HUES64 (cell line): ENCODE data around the gene MECP2.
A peak's percentile ranks its signal among the peaks of the same experiment; 100 is the strongest.
"Not testable (repeated sequence)": the region's sequence is repeated elsewhere in the genome, so short reads cannot be mapped to it uniquely, and the experiment has no call there.

ENCODE experiments used
- H3K27ac ChIP-seq: 2 replicates; pipeline ENCODE4 v1.7.0; 2013; ENCODE audit warnings: low read depth, low read length, inconsistent platforms
- H3K27me3 ChIP-seq: 2 replicates; pipeline ENCODE4 v1.6.1; 2013; ENCODE audit warnings: mild to moderate bottlenecking, low read length; ENCODE audit not compliant: insufficient read depth
- H3K36me3 ChIP-seq: 2 replicates; pipeline ENCODE4 v1.6.1; 2013; ENCODE audit warnings: mild to moderate bottlenecking, low read length; ENCODE audit not compliant: insufficient read depth
- H3K4me1 ChIP-seq: 2 replicates; pipeline ENCODE4 v1.6.1; 2013; ENCODE audit warnings: mild to moderate bottlenecking, low read length, moderate library complexity; ENCODE audit not compliant: insufficient read depth
- H3K4me3 ChIP-seq: 2 replicates; pipeline ENCODE4 v1.5.1; 2013; ENCODE audit warnings: mild to moderate bottlenecking, low read length, moderate library complexity
- H3K9ac ChIP-seq: 2 replicates; pipeline ENCODE4 v1.6.1; 2013; ENCODE audit warnings: mild to moderate bottlenecking, low read depth, low read length
- H3K9me3 ChIP-seq: 2 replicates; pipeline ENCODE4 v1.6.1; 2013; ENCODE audit warnings: low read depth, low read length; ENCODE audit not compliant: insufficient read depth
- WGBS: fragments of 150-250, 120-280 bp; methylation state at CpG from one replicate; pipeline ENCODE4 v1.1.7; 2013; ENCODE audit warnings: missing lambda C conversion rate; 5-methylcytosine and 5-hydroxymethylcytosine counted together

Gene MECP2

DNA sequence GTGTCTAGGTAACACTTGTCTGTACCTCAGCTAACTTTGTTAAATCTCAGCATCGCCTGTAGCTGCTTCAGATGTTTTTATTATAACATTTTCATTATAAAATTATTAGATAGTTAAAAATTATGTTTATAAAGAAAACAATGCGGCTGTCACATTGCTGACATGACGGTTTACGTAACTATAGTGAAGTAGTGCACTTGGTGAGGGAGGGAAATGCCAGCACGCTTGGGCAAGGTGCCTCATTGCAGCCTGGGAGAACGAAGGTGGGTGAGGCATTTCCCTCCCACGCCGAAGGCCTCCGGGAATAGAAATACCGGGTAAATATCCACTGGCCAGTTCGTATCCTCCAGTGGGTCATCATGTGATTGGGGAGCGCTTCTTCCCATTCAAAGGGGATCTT, 109.0 kb downstream of the MECP2 start:
- H3K27ac ChIP-seq = no peak overlapping the region
- no peaks in the 10 kb centered on the region for H3K27me3 ChIP-seq
- no peak overlapping the region for H3K9ac ChIP-seq
- H3K36me3 ChIP-seq = no peaks in the 10 kb centered on the region
- 93% methylated on average over 11 of the region's 12 CpGs for WGBS
- H3K4me1 ChIP-seq = no peaks in the 10 kb centered on the region
- H3K9me3 ChIP-seq = no peaks in the 10 kb centered on the region
- no peak overlapping the region for H3K4me3 ChIP-seq

DNA sequence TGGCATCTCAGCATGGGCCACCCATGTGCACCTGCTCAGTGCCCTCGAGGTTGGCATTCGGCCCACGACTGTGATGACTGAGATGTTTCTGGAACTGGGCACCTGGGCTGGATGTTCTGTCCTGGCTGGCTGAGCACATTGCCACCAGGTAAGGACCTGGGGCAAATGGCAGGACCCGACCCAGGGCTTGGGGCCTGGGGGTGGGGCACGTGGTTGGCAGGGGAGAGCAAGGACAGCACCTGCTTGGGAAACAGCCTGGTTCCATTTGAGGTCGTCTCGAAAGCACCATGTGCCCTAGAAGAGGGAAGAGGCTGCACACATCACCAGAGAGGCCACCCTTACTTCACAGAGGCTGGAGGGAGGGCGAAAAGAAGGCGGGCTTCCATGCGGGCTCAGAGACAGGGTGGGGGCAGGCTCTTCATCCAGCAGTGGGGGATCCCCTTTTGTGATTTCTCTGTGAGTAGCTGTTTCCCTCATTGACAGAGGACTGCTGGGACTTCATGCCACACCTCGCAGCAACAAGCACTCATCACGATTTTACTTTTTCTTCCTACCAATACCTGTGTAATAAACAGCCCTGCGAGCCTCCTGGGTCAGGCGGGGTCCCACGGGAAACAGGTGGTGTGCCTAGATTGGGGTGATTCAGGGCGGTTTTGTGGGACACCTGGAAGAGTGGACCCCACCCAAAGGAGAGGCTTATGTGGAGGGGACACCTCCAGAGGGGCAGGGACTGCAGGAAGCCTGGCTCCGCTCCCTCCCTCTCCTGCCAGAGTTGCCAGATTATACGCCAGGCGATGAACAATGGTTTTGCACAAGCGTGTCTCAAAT, 113.0 kb downstream of the MECP2 start:
- H3K9ac ChIP-seq = no peak overlapping the region
- no peaks in the 10 kb centered on the region for H3K9me3 ChIP-seq
- H3K27me3 ChIP-seq = no peaks in the 10 kb centered on the region
- H3K4me1 ChIP-seq = no peaks in the 10 kb centered on the region
- H3K4me3 ChIP-seq = no peak overlapping the region
- H3K27ac ChIP-seq = no peak overlapping the region
- 87% methylated on average over 18 of the region's 20 CpGs for WGBS
- no peaks in the 10 kb centered on the region for H3K36me3 ChIP-seq

DNA sequence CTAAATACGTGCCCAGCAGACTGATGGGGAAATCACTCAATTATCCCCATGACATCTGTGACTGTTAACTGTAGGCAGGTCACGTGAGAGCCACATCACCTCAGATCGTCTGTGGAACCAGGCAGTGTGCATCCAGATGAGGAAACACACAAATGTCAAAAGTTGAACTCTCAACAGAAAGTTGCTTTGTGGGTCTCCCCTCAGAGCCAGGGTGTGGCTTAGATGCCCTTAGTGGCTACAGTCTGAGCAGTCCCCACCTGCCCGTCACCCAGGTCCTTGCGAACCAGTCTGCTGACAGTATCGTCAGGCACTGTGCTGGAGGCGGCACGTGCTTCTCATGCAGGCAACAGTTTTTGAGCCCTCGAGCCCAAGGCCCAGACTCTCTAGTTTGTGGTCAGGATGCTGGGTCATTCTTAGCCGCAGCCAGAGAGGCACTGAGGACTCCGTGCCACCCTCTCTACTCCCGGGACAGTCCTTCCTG, 114.2 kb downstream of the MECP2 start:
- H3K4me3 ChIP-seq = no peak overlapping the region
- H3K9ac ChIP-seq = no peak overlapping the region
- no peaks in the 10 kb centered on the region for H3K4me1 ChIP-seq
- H3K27me3 ChIP-seq = no peaks in the 10 kb centered on the region
- 95% methylated on average over 12 of the region's 12 CpGs for WGBS
- no peaks in the 10 kb centered on the region for H3K36me3 ChIP-seq
- no peaks in the 10 kb centered on the region for H3K9me3 ChIP-seq
- H3K27ac ChIP-seq = no peak overlapping the region

GRCh38 chrX:153981771-153982533, 115.6 kb downstream of the MECP2 start:
- H3K9ac ChIP-seq = no peak overlapping the region
- no peaks in the 10 kb centered on the region for H3K4me1 ChIP-seq

GRCh38 chrX:153981231-153981630, 116.3 kb downstream of the MECP2 start:
- Histone ChIP-seq H3K27me3 (no peaks in the 10 kb centered on the region), H3K36me3 (no peaks in the 10 kb centered on the region), H3K9ac (no peak overlapping the region), H3K9me3 (no peaks in the 10 kb centered on the region), H3K4me3 (no peak overlapping the region), H3K27ac (no peak overlapping the region), H3K4me1 (no peaks in the 10 kb centered on the region)
- 87% methylated on average over 4 of the region's 7 CpGs for WGBS

More at GRCh38 chrX:153981771-153982533, 115.6 kb downstream of the MECP2 start:
- H3K9me3 ChIP-seq = no peaks in the 10 kb centered on the region
- H3K4me3 ChIP-seq = no peak overlapping the region
- H3K36me3 ChIP-seq = no peaks in the 10 kb centered on the region
- no peak overlapping the region for H3K27ac ChIP-seq
- 95% methylated on average over 52 of the region's 52 CpGs for WGBS
- H3K27me3 ChIP-seq = no peaks in the 10 kb centered on the region

DNA sequence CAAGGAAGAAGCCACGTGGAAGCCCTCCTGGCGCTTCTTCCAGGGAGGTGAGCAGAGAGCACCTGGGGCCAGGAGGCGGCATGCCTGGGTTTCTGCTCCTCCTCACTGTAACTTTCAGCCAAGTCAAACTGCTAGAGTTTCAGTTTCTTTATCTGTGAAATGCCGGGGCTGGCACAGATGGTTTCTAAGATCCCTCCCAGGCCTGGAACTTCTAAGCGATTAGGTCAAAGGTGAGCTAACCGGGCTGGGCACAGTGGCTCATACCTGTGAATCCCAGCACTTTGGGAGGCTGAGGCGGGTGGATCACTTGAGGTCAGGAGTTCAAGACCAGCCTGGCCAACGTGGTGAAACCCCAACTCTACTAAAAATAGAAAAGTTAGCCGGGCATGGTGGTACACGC, 117.1 kb downstream of the MECP2 start:
- not testable (repeated sequence) for H3K36me3 ChIP-seq, H3K4me3 ChIP-seq, H3K27me3 ChIP-seq, H3K9ac ChIP-seq, H3K9me3 ChIP-seq, H3K4me1 ChIP-seq, H3K27ac ChIP-seq
- 96% methylated on average over 7 of the region's 10 CpGs for WGBS

DNA sequence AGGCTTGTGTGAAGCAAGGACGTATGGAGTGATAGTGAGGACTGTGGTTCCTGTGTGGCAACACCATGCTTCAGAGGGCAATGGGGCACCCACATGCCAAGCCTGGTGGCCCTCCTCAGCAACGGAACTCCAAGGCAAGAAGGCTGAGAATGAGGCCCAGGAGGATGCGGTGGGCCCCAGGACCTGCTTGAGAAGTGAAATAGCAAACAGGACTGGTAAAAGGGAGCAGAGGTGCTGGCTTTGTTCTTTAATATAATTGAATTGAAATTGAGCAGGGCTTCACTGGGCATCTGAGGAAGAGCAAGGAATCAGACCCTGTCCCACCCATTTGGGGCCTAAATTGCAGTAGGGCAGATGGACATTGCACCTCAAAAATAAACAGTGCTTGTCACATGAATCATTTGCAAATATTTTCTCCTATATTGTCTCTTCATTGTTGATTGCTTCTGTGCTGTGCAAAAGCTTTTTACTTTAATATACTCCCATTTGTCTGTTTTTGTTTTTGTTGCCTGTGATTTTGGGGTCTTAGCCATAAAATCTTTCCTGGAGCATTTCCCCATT, 122.7 kb downstream of the MECP2 start:
- Histone ChIP-seq H3K9ac (no peak overlapping the region), H3K27ac (no peak overlapping the region), H3K36me3 (no peaks in the 10 kb centered on the region), H3K4me3 (no peak overlapping the region), H3K27me3 (no peaks in the 10 kb centered on the region), H3K4me1 (no peaks in the 10 kb centered on the region), H3K9me3 (no peaks in the 10 kb centered on the region)
- WGBS = 77% methylated on average over 3 of the region's 3 CpGs

DNA sequence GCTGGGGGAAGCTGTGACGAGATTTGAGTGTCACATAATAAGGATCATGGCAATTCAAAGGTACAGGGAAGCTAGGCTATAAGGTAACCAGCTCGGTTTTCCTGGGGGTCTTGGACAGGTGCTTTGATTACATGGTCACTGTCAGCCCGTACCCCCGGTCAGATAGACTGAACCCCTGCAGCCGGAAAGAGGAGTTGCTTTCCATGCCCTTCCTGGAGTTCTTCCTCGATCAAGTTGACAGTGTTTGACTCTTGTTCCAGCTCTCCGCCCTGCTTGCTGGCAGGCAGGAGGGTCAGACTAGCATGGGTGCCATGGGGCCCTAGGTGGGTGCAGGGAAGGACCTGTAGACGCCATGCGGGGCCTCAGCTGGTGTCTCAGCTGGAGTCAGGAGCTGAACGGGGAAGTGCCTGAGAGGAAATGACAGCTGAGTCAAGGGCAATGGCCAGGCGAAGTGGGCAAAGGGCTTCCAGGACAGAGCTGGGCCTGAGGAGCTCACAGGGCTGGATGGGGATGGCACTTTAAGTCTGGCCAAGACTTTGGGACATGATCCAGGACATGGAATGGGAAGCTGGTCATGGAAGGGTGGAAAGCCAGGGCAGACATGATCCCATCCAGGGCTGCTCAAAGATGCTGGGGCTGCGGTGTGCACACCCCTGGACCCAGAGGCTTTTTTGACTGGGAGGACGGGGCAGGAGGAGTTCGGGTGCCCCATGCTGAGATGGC, 123.4 kb downstream of the MECP2 start:
- Histone ChIP-seq H3K27ac (no peak overlapping the region), H3K4me3 (no peak overlapping the region), H3K9ac (peak overlapping the region; percentile 100; the same call in 1 of the 2 replicates), H3K9me3 (no peaks in the 10 kb centered on the region), H3K4me1 (no peaks in the 10 kb centered on the region), H3K36me3 (peaks cover 2% of the 10 kb centered on the region; the same call in 1 of the 2 replicates), H3K27me3 (no peaks in the 10 kb centered on the region)
- WGBS = 89% methylated on average over 14 of the region's 14 CpGs

DNA sequence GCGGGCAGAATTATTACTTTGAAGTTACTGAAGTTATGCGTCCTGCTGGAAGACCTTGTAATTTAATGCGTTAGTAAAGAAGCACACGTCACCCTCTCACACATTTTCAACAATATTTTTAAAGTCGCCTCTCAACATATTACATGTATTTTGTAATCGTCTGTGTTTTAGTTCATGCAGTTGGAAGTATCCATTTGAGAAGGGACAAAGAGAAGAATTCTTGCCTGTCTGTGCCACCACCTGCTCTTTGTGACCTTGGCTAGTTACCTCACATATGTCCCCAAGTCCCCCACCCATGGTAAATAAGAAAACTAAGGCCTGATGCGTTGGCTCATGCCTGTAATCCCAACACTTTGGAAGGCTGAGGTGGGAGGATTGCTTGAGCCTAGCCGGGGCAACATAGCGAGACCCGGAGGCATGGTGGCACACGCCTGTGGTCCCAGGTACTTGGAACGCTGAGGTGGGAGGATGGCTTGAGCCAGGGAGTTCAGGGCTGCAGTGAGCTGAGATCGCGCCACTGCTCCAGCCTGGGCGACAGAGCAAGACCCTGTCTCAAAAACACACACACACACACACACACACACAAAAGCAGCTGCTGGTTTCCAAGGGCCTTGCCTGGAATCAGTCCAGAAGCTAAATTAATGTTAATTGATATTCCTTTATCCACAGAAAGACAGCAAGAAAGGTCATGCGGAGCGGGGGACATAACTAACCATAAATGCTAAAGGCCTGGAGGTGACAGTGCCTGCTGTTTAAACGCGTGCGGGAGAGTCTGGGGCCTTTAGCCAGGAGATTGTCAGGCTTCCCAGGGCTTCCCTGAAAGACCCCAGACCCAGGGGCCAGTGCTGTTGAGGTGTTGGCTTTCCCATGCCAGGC, 124.2 kb downstream of the MECP2 start:
- Histone ChIP-seq H3K9ac (peak overlapping the region; percentile 100), H3K9me3 (no peaks in the 10 kb centered on the region), H3K27me3 (no peaks in the 10 kb centered on the region), H3K27ac (peak overlapping the region; percentile 100), H3K4me3 (peak overlapping the region; percentile 100), H3K36me3 (peaks cover 5% of the 10 kb centered on the region; the same call in 1 of the 2 replicates), H3K4me1 (no peaks in the 10 kb centered on the region)
- 75% methylated on average over 13 of the region's 20 CpGs for WGBS
